HuH-7.5 (cell line): ENCODE data around the gene PTBP2.

Experiments
- DNase-seq: peaks from one replicate; pipeline ENCODE4 v3.0.0; 2011; ENCODE audit warnings: low spot score

The PTBP2 gene

DNA sequence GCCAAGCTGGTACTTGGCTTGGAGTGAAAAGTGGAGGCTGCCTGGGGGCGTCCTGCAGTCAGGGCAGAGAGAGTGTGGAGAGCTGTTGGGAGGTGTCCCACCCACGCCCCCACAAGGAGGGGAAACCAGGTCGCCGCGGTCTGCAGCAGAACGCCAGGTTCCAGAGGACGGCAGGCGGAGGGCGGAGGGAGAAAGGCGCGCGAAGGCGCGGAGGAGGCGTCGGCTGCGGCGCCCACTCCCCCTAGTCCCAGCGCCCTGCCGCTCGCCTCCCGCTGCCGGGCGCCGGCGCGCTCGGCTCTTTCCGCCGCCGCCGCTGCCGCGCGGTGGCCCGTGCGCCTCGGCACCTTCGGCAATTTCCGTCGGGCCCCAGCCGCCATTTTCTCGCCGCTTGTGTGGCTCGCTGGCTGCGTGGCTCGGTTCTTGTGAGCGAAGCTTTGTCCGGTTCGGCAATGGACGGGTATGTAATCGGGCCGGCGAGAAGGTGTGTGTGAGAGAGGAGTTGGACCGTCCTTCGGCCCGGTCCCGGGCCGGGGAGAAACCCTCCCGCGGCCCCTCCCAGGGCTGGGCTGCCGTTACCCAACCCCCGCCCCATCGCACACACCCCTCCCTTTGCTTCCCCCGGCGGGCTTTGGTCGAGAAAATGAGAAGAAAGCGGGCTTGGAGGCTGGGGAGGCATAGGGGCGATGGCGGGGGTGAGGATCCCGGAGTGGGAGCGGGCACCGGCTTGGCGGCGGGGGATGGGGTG, at the start of gene PTBP2:
TSS of gene PTBP2 (plus strand) at position 369 of the 745 bp plus-strand sequence. CDS start at position 450, 81 bp downstream.
- peak; percentile 64 for DNase-seq

DNA sequence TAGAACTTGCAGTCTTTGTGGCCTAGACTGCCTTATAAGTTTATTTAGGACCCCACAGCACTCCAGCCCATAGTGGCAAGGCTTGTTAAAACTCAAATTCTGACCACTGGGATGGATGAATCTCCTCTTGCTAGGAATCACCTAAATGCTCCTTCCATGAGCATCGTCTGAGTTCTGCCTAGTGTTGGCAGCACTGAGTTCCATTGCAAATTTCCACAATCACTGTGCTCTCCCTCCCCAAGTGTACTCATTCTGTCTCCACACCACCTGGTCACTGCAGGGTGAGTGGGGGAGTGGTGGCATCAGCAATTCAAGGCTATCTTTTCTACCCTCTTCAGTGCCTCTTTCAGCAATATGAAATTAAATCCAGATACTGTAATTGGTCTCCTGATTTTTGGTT, 46.7 kb upstream of the PTBP2 start:
- no peak for DNase-seq

DNA sequence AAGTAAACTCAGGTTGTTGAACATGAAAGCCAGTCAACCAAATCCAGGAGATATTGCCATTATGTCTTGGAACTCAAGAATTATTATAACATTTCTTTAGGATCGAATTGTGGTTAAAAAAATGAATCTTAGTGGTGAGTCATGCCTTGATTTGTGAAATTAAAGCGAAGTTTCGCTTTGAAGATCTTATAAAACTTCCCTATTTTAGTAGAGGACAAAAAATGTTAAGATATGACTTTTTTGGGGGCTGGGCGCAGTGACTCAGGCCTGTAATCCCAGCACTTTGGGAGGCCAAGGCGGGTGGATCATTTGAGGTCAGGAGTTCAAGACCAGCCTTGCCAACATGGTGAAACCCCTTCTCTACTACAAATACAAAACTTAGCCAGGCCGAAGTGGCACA, 39.5 kb upstream of the PTBP2 start:
- DNase-seq, result no peak

- DNase-seq, result no peak
These were observed 37.7 kb upstream of the PTBP2 start for GRCh38 chr1:96683931-96684330.

GRCh38 chr1:96684744-96685143, 36.8 kb upstream of the PTBP2 start:
- DNase-seq, result no peak

DNA sequence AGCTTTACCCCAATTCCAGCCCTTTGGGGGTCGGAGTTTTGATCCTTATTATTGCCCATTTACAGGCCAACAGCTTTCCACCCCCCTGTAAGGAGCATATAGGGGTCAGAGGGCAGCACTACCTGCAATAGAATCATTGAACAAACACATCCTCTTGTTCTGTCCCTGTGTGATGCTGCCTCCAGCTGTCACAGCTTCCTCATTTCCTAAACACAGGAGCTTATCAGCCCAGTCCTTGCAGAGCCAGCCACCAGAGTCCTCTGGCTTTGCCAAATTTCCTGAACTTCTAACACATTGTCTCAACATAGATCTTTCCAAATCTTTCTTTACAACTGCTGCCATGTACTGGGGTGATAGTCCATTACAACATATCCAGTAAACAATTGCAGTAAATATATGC, 32.8 kb upstream of the PTBP2 start:
- DNase-seq, result no peak

GRCh38 chr1:96695954-96696353, 25.6 kb upstream of the PTBP2 start:
- DNase-seq, result no peak

DNA sequence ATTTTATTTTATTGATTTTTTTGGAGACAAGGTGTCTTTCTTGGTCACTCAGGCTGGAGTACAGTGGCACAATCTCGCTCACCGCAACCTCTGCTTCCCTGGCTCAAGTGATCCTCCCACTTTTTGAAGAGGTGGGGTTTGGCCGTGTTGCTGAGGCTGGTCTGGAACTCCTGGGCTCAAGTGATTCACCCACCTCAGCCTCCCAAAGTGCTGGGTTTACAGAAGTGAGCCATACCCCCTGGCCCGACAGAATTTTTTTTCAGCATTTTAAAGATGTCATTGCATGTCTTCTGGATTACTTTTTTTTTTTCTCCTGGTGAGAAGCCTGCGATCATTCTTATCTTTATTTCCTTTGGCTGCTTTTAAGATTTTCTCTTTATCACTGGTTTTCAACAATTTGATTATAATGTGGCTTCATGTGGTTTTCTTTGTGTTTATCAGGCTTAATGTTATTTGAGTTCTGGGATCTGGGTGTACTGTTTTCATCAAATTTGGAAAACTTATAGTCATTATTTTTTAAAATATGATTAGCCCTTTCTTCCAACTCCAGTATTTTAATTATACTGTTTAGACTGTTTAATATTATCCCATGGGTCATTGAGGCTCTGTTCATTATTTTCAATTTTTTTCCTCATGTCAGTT, 23.1 kb upstream of the PTBP2 start:
- DNase-seq, result no peak

- no peak for DNase-seq
These were observed 18.4 kb upstream of the PTBP2 start for GRCh38 chr1:96703186-96703585.

- DNase-seq, result no peak
These were observed 14.6 kb upstream of the PTBP2 start for GRCh38 chr1:96707023-96707422.

GRCh38 chr1:96708482-96708881, 13.1 kb upstream of the PTBP2 start:
- no peak for DNase-seq

GRCh38 chr1:96710708-96711477, 10.7 kb upstream of the PTBP2 start:
- DNase-seq, result no peak

GRCh38 chr1:96713649-96714048, 7.9 kb upstream of the PTBP2 start:
- DNase-seq, result no peak

DNA sequence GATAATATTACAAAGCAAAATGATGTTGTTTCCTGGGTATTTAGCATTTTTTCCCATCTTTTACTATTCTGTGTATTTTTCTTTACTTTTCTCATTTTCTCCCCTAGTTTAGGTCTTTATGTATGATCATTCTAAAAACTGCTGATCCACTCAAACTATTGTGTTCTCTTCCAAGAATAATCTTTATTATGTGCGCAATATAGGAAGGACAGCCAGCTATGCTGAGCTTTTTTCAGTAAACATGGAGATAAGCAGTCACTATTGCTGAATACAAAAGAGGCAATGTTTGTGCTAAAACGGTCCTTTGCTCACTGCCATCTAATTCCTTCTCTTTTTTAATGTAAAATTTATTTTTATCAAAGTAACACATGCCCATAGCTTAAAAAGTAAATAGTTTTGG, 6.7 kb upstream of the PTBP2 start:
- DNase-seq, result no peak

DNA sequence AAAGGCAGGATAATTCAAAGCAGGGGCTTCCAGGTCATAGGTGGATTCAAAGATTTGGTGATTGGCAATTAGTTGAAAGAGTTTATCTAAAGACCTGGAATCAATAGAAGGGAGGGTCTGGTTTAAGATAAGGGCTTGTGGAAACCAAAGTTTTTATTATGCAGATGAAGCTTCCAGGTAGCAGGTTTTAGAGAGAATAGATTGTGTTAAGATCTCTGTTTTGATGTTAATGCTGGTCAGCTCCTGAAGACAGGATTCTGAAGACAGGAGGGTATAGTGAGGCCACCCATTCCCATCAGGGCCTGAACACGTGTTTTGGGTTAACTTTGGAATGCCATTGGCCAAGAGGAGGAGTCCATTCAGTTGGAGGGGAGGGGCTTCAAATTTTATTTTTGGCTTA, 6.1 kb upstream of the PTBP2 start:
- DNase-seq, result no peak

DNA sequence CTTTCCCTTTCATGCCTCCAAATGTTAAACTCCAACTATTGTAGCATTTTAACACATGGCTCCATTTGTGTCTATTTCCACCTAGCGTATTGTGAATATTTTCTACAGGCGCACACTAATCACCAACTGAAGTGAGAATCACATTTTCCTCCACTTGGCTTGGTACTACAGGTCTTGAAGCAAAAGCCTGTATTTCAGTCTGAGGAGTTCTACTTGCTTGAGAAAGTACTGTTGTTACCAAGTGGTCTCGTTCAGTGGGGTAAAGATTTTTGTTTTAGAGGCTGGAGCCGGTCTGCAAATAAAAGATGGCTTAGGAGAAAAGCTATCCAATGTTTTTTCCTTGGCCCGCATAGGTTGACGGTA, 550 bp upstream of the PTBP2 start:
- DNase-seq, result no peak

DNA sequence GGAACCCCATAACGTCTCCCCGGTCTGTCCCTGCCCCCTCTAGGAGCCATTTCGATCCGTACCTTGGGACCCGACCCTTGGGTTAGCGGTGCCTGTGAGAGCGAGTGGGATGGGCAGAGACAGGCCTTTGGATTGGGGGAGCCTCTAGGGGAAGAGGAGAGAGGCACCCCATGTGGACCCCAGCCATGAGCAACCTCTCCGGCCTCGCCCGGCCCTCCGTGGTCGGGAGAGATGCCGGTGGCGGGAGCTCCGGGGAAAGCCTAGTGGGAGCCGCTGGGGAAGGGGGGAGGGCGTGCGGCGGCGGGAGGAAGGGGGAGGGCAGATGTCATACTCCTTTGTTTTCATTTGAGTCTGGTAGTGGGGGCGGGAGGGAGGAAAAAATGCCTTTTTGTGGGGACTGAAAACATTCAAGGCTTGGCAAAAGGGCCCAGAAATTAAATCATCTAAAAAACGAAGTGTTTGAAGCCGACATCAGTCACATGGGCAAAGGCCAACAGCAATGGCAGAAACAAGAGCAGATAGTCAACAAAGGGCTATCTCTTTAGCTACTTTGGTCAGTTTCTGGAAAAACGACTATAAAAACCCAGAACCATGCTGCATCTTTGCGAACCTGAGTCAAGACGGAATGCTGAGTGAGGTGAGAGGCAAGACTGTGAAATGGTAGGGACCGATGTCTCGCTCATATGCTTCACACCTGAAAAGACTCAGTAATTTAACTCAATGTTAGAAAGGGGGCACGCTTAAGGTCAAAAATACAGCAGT, 758 bp downstream of the PTBP2 start:
- peak; percentile 70 for DNase-seq

- no peak for DNase-seq
These were observed 1.4 kb downstream of the PTBP2 start for GRCh38 chr1:96722958-96723357.

- DNase-seq, result no peak
These were observed 1.8 kb downstream of the PTBP2 start for GRCh38 chr1:96723377-96723776.

GRCh38 chr1:96723936-96724335, 2.4 kb downstream of the PTBP2 start:
- DNase-seq, result no peak

DNA sequence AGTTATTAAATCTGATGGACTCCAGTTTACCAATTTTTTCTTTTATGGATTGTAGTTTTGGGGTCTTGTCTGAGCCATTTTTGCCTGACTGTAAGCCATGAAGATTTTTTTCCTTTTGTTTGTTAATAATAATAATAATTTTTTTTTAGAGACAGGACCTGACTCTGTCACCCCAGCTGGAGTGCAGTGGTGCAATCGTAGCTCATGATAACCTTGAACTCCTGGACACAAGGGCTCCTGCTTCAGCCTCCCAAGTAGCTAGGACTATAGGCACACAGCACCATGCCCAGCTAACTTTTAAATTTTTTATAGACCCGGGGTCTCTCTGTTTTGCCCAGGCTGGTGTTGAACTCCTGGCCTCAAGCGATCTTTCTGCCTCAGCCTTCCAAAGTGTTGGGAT, 6.3 kb downstream of the PTBP2 start:
- DNase-seq, result no peak

GRCh38 chr1:96730574-96731298, 9.2 kb downstream of the PTBP2 start:
- no peak for DNase-seq
